CD4-positive, alpha-beta T cell treated with Interferon gamma for 1 hour (primary cell): ENCODE results near the gene CHMP6.

ENCODE experiments used
- DNase-seq: peaks from one replicate; pipeline ENCODE4 v3.0.0-alpha.2; 2020

The CHMP6 gene

DNA sequence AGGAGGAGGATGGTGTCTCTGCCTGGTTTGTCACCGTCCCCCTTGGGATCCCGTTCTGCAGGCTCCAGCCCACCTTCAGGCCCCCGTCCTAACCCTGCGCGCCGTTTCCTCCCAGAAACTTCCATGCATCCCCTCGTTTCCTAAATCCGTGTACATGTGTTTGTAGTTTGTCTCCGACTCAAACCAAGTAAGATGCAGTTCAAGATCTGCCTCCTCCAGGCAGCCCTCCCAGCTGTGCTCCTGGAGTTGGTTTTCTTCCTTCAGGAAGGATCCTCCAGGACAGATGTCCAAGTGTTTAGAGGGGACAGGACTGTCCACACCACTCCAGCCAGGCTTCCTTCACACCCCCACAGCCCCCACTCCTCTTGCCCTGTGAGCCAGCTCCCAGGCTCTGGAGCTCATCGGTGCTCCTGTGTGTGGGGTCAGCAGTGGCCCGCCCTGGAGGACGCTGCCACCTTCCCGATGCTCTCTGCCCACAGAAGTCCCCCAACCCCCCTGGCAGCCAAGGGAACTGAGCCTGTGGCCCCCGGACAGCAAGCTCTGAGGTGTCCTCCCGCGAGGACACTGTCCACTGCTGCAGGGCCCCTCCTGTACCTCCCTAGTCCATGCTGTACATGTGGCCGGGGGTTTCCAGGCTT lies 54.6 kb downstream of the CHMP6 start:
- no peak for DNase-seq

DNA sequence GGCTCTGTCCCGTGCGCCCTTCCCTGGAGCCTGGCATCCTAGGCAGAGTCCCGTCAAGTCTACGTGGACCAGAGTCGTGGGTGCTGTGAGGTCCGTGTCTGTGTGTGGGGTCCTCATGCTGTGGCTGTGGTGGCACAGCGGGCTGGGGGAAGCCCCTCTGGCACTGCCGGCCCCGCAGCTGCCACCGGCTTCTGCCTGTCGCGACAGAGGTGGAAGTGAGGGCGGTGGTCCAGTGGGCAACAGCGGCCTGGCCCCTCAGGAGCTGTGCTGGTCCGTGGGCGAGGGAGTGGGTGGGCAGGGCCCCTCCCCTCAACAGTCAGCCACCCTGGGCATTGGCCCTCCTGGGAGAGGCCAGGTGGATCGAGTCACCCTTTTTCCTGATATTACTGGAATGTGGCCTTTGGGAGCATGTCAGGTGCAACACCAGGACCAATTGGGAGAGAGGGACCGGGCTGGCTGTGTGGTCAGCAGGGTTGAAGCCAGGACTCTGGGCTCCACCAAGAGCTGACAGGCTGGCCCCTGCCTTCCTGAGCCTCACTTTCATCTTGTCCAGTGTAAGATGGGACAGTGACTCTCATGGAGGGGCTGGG lies 55.2 kb downstream of the CHMP6 start:
- DNase-seq = no peak

DNA sequence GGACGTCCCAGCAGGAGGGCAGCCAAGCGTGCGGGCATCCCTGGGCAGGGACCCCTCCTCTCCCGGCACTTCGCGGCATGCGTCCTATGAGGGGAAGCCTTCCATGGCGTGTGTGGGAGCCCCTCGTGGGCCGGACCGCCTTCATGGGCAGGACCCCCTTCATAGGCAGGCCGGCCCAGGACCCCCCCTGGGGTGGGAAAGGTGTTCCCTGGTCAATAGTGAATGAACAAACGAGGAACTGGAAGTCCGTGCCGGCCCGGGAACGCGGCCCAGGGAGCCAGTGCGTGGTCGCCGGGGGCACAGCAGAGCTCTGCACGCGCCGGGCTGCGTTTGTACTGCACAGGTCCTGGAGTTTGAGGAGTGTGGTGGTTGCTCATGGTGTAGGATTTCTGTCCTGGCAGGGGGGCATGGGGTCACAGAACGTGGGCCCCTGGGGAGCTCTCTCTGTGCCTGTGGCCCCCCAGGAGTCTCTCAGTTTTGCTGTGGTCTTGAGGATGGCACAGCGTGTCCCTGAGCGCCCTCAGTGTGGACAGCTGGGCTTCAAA lies 57.3 kb downstream of the CHMP6 start:
- no peak for DNase-seq

- no peak for DNase-seq
Observed at GRCh38 chr17:81049372-81049911, 57.8 kb downstream of the CHMP6 start.
